HFFc6 (cell line): Measurements from ENCODE around the gene FUOM. TPM values are rescaled to one million over a fixed set of nuclear protein-coding genes. Genes with fewer than 3 reads are reported as not detected.

Source experiments
- DNase-seq: peaks from one replicate; pipeline ENCODE4 v3.0.0-alpha.2; 2018
- H3K27ac Mint-ChIP-seq: 2 replicates; pipeline ENCODE4 v1.8.0; 2020; ENCODE audit warnings: mild to moderate bottlenecking, mixed read lengths
- H3K27me3 Mint-ChIP-seq: 2 replicates; pipeline ENCODE4 v1.8.0; 2021; ENCODE audit warnings: mild to moderate bottlenecking, moderate library complexity, mixed read lengths; ENCODE audit not compliant: insufficient read depth
- H3K36me3 Mint-ChIP-seq: 2 replicates; pipeline ENCODE4 v1.8.0; 2021; ENCODE audit warnings: low read depth, mixed read lengths
- H3K4me1 Mint-ChIP-seq: 2 replicates; pipeline ENCODE4 v1.8.0; 2020; ENCODE audit warnings: low read depth, mixed read lengths
- H3K4me3 Mint-ChIP-seq: 2 replicates; pipeline ENCODE4 v1.8.0; 2020; ENCODE audit warnings: mild to moderate bottlenecking, moderate library complexity, mixed read lengths
- H3K9me3 Mint-ChIP-seq: 2 replicates; pipeline ENCODE4 v1.8.0; 2020; ENCODE audit warnings: mild to moderate bottlenecking, mixed read lengths
- total RNA-seq, 6 experiments: library from RNA; stranded (reverse); fragmentation: NEBNext Ultra II Directional; extraction: Animal tissue kit (Norgen Biotek cat#: 25700); gene quantifications; 2 replicates in 1 of 6; 3 replicates in 5 of 6; pipeline ENCODE4 v1.2.3, GENCODE V29; 2021
- TF ChIP-seq, protein P1 (sequence below): fragments of 200-600 bp; sonication (generic); IDR thresholded peaks from 2 replicates; pipeline ENCODE4 v1.5.0; 2021; ENCODE audit warnings: antibody characterized with exemption, mild to moderate bottlenecking

FUOM gene
- total RNA-seq, 6 experiments from 2014 or later, result 0.55 to 8.9 (median 7.8) TPM

DNA sequence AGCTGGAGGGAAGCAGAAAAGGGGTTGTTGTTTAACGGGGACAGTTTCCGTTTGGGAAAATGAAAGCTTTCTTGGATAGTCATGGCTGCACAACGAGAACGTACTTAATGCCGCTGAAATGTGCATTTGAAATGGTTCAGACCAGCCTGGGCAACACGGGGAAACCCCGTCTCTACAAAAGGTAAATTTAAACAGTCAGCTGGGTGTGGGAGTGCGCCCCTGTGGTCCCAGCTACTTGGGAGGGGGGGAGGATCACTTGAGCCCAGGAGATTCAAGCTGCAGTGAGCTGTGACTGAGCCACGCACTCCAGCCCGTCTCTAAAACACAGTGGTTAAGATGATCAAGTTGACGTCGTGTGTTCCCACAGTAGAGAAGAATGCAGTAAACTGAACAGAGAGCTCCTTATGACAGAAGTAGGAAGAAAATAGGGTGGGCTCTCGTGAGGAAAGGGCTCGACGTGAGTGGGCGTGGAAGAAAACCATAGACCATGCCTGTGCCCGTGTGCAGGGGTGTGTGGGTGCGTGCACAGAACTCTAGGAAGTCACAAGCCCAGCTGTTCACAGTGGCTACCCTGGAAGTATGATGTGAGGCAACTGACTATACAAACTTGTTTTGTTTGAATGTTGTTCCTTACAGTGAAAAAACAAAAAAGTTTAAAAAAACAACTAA, 4.1 kb upstream of the FUOM start:
- H3K36me3 Mint-ChIP-seq, result peaks cover 28% of the 10 kb centered on the region
- H3K27ac Mint-ChIP-seq, result no peak overlapping the region
- H3K27me3 Mint-ChIP-seq, result peaks cover 2% of the 10 kb centered on the region
- H3K9me3 Mint-ChIP-seq, result no peaks in the 10 kb centered on the region
- no peaks in the 10 kb centered on the region for H3K4me1 Mint-ChIP-seq
- no peak for DNase-seq
- H3K4me3 Mint-ChIP-seq, result no peak overlapping the region
- TF ChIP-seq, protein P1, sequence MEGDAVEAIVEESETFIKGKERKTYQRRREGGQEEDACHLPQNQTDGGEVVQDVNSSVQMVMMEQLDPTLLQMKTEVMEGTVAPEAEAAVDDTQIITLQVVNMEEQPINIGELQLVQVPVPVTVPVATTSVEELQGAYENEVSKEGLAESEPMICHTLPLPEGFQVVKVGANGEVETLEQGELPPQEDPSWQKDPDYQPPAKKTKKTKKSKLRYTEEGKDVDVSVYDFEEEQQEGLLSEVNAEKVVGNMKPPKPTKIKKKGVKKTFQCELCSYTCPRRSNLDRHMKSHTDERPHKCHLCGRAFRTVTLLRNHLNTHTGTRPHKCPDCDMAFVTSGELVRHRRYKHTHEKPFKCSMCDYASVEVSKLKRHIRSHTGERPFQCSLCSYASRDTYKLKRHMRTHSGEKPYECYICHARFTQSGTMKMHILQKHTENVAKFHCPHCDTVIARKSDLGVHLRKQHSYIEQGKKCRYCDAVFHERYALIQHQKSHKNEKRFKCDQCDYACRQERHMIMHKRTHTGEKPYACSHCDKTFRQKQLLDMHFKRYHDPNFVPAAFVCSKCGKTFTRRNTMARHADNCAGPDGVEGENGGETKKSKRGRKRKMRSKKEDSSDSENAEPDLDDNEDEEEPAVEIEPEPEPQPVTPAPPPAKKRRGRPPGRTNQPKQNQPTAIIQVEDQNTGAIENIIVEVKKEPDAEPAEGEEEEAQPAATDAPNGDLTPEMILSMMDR, result no peak

DNA sequence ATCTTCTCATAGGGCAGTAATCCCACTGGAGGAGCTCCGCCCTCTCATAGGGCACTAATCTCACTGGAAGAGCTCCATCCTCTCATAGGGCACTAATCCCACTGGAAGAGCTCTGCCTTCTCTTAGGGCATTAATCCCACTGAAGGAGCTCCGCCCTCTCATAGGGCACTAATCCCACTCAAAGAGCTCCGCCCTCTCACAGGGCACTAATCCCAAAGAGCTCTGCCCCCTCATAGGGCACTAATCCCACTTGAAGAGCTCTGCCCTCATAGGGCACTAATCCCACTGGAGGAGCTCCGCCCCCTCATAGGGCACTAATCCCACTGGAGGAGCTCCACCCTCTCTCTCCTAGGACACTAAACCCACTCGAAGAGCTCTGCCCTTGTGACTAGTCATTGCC, 3.4 kb upstream of the FUOM start:
- Mint-ChIP-seq H3K9me3 (no peaks in the 10 kb centered on the region), H3K27ac (no peak overlapping the region), H3K4me1 (no peaks in the 10 kb centered on the region), H3K27me3 (peaks cover 2% of the 10 kb centered on the region), H3K36me3 (peaks cover 28% of the 10 kb centered on the region), H3K4me3 (no peak overlapping the region)
- TF ChIP-seq, protein P1, result no peak
- DNase-seq, result no peak

DNA sequence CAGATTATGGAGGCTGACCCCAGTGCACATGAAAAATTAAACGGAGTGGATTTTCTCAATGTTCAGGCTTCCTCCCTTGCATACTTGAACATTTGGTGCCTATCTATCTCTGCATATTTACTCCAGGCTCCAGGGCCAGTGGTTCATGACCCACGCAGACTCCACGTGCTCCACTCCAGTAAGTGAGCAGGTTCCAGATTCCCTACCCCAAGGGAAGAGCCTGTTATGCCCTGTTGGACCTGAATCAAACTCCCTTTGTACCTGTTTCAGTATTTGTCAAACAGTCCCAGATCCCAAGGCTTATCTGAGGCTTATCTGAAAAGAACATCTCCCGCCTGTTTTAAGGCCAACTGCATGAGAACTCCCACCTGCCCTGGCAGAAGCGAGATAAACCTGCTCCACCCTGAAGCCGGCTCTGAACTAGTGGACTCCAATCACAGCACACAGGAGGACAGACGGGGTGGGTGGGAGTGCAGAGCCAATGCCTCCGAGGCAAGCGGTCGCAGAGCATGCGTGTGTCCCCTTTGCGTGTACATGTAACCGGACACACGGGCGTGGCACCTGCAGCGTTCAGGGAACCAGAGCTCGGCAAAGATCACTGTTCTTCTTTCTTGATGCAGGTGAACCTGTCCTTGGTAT, 2.3 kb upstream of the FUOM start:
- no peak overlapping the region for H3K27ac Mint-ChIP-seq
- no peak overlapping the region for H3K4me3 Mint-ChIP-seq
- TF ChIP-seq, protein P1, result no peak
- peaks cover 4% of the 10 kb centered on the region for H3K27me3 Mint-ChIP-seq
- H3K36me3 Mint-ChIP-seq, result peaks cover 28% of the 10 kb centered on the region
- H3K4me1 Mint-ChIP-seq, result no peaks in the 10 kb centered on the region
- no peak for DNase-seq
- H3K9me3 Mint-ChIP-seq, result no peaks in the 10 kb centered on the region

DNA sequence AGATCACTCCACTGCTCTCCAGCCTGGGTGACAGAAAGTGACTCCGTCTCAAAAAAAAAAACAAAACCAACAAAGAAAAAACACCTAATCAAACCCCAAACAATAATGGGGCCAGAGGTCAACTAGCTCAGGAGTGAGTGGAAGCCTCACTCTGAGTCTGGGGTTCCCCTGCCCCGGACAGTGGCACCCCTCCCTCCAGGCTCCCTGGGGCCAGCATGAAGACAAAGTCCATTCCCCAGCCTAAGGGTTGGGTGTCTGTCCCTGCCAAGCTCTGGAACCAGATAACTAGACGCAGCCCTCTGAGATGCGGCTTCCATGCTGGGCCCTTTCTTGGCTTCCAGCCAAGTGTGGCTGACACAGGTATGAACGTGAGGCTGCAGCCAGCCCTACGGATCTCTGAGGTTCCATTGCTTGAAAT, 1.7 kb upstream of the FUOM start:
- TF ChIP-seq, protein P1, result no peak
- DNase-seq, result no peak
- Mint-ChIP-seq H3K9me3 (no peaks in the 10 kb centered on the region), H3K4me3 (no peak overlapping the region), H3K4me1 (no peaks in the 10 kb centered on the region), H3K27me3 (peaks cover 4% of the 10 kb centered on the region), H3K27ac (no peak overlapping the region), H3K36me3 (peaks cover 24% of the 10 kb centered on the region)

DNA sequence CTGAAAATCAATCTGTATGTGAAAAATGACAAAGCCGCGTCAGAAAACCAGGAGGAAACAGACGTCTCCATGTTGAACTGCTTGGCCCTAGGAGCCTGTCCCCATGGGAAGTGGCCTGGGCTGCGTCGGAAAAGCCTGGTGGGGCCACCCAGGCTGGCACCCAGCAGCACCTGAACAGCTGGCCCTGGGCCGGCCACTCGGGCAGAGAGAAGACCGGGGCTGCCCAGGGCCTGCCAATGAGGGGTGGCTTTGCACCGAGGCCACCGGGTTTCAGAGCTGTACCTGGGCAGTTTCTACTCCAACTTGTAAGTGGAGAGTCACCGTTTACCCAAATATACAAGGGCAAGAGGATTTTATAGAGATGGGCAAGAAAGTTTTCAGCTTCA, 1.1 kb upstream of the FUOM start:
- no peak for DNase-seq
- Mint-ChIP-seq H3K9me3 (no peaks in the 10 kb centered on the region), H3K27ac (no peak overlapping the region), H3K4me3 (no peak overlapping the region), H3K36me3 (peaks cover 22% of the 10 kb centered on the region), H3K27me3 (peaks cover 4% of the 10 kb centered on the region), H3K4me1 (no peaks in the 10 kb centered on the region)
- TF ChIP-seq, protein P1, result no peak
